HEK293 (cell line): Measurements from ENCODE around the gene GP9.

ENCODE experiments used
- ZNF350 ChIP-seq: fragments of 450-650 bp; formaldehyde crosslinking; IDR thresholded peaks from 2 replicates; pipeline ENCODE4 v1.5.0; 2017; ENCODE audit warnings: missing biosample characterization, mild to moderate bottlenecking, missing genetic modification characterization
- TF ChIP-seq, protein P1 (sequence below): fragments of 450-650 bp; formaldehyde crosslinking; IDR thresholded peaks from 2 replicates; pipeline ENCODE4 v1.5.1; 2017; ENCODE audit warnings: missing biosample characterization, missing genetic modification characterization

DNA sequence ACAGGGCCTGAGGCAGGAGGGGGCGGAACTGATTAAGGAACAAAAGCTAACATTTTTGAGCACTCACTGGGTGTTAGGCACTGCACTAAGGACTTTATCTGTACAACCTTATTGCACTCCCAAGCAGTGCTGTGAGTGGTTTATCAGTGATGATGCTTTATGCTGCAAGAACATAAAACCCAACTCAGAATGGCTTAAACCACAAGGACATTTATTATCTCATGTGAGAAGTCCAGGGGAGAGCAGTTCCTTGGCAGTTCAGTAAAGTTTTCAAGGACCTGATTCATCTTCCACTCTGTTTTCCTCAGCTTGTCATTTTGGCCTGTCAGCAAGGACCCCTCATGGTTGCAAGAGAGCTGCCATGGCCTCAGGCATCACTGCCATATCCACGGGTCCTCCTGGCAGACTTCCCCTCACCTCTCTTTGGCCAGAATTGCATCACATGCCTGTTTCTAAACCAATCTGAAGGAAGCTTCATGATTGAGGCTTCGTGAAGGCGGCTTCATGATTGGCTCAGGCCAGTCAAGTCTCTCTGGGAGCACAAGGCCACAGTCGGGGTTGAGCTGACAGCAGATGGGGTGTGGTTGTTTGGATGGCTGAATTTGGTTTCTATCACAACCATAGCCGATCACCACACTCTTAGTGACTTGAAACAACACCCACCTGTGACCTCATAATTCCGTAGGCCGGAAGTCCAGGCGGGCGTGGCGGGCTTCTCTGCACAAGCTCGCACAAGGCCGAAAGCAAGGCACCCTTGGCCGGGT, 43.7 kb upstream of the GP9 start:
- TF ChIP-seq ZNF350 (tag by site-specific recombination) = no peak
- TF ChIP-seq, protein P1, sequence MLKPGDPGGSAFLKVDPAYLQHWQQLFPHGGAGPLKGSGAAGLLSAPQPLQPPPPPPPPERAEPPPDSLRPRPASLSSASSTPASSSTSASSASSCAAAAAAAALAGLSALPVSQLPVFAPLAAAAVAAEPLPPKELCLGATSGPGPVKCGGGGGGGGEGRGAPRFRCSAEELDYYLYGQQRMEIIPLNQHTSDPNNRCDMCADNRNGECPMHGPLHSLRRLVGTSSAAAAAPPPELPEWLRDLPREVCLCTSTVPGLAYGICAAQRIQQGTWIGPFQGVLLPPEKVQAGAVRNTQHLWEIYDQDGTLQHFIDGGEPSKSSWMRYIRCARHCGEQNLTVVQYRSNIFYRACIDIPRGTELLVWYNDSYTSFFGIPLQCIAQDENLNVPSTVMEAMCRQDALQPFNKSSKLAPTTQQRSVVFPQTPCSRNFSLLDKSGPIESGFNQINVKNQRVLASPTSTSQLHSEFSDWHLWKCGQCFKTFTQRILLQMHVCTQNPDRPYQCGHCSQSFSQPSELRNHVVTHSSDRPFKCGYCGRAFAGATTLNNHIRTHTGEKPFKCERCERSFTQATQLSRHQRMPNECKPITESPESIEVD = no peak
